Measurements from ENCODE around the gene IL18. TPM values are rescaled to one million over a fixed set of nuclear protein-coding genes. Genes with fewer than 3 reads are reported as not detected.

IL18 gene
- total and polyA plus RNA-seq, 9 of the 15 experiments (the other 6 are each of a cell fraction or from before 2014, with no cell fraction given): 4.1 to 10.0 (median 6.1) TPM

DNA sequence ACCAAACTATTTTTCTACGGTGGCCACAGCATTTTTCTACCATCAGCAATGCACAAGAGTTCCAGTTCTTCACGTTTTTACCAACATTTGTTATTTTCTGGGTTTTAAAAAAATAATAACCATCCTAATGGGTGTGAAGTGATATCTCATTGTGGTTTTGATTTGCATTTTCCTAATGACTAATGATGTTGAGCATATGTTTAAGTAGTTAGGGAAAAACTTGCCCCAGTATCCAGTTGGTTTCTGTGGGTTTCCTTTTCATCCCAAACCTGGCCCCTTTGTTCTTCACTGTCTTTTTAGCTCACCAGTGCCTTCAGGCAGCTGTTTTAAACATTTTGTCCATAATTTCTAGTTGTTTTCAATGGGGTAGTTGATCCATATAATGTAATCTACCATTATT, 47.6 kb upstream of the IL18 start (continued):
- TF ChIP-seq, protein P1, sequence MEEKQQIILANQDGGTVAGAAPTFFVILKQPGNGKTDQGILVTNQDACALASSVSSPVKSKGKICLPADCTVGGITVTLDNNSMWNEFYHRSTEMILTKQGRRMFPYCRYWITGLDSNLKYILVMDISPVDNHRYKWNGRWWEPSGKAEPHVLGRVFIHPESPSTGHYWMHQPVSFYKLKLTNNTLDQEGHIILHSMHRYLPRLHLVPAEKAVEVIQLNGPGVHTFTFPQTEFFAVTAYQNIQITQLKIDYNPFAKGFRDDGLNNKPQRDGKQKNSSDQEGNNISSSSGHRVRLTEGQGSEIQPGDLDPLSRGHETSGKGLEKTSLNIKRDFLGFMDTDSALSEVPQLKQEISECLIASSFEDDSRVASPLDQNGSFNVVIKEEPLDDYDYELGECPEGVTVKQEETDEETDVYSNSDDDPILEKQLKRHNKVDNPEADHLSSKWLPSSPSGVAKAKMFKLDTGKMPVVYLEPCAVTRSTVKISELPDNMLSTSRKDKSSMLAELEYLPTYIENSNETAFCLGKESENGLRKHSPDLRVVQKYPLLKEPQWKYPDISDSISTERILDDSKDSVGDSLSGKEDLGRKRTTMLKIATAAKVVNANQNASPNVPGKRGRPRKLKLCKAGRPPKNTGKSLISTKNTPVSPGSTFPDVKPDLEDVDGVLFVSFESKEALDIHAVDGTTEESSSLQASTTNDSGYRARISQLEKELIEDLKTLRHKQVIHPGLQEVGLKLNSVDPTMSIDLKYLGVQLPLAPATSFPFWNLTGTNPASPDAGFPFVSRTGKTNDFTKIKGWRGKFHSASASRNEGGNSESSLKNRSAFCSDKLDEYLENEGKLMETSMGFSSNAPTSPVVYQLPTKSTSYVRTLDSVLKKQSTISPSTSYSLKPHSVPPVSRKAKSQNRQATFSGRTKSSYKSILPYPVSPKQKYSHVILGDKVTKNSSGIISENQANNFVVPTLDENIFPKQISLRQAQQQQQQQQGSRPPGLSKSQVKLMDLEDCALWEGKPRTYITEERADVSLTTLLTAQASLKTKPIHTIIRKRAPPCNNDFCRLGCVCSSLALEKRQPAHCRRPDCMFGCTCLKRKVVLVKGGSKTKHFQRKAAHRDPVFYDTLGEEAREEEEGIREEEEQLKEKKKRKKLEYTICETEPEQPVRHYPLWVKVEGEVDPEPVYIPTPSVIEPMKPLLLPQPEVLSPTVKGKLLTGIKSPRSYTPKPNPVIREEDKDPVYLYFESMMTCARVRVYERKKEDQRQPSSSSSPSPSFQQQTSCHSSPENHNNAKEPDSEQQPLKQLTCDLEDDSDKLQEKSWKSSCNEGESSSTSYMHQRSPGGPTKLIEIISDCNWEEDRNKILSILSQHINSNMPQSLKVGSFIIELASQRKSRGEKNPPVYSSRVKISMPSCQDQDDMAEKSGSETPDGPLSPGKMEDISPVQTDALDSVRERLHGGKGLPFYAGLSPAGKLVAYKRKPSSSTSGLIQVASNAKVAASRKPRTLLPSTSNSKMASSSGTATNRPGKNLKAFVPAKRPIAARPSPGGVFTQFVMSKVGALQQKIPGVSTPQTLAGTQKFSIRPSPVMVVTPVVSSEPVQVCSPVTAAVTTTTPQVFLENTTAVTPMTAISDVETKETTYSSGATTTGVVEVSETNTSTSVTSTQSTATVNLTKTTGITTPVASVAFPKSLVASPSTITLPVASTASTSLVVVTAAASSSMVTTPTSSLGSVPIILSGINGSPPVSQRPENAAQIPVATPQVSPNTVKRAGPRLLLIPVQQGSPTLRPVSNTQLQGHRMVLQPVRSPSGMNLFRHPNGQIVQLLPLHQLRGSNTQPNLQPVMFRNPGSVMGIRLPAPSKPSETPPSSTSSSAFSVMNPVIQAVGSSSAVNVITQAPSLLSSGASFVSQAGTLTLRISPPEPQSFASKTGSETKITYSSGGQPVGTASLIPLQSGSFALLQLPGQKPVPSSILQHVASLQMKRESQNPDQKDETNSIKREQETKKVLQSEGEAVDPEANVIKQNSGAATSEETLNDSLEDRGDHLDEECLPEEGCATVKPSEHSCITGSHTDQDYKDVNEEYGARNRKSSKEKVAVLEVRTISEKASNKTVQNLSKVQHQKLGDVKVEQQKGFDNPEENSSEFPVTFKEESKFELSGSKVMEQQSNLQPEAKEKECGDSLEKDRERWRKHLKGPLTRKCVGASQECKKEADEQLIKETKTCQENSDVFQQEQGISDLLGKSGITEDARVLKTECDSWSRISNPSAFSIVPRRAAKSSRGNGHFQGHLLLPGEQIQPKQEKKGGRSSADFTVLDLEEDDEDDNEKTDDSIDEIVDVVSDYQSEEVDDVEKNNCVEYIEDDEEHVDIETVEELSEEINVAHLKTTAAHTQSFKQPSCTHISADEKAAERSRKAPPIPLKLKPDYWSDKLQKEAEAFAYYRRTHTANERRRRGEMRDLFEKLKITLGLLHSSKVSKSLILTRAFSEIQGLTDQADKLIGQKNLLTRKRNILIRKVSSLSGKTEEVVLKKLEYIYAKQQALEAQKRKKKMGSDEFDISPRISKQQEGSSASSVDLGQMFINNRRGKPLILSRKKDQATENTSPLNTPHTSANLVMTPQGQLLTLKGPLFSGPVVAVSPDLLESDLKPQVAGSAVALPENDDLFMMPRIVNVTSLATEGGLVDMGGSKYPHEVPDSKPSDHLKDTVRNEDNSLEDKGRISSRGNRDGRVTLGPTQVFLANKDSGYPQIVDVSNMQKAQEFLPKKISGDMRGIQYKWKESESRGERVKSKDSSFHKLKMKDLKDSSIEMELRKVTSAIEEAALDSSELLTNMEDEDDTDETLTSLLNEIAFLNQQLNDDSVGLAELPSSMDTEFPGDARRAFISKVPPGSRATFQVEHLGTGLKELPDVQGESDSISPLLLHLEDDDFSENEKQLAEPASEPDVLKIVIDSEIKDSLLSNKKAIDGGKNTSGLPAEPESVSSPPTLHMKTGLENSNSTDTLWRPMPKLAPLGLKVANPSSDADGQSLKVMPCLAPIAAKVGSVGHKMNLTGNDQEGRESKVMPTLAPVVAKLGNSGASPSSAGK (IDR thresholded peaks at IDR 0.05): no peak
- TF ChIP-seq NUFIP1 (IDR thresholded peaks at IDR 0.05; ENCODE audit: partially characterized antibody) (no peak), SIX5 (IDR thresholded peaks at IDR 0.05; ENCODE audit: borderline replicate concordance in 1 of 2, insufficient read depth in 1 of 2, low read depth in 1 of 2, low read length in 2 of 2) (no peak), NR0B1 (IDR thresholded peaks at IDR 0.05; ENCODE audit: partially characterized antibody) (no peak)
- TF ChIP-seq, protein P2, sequence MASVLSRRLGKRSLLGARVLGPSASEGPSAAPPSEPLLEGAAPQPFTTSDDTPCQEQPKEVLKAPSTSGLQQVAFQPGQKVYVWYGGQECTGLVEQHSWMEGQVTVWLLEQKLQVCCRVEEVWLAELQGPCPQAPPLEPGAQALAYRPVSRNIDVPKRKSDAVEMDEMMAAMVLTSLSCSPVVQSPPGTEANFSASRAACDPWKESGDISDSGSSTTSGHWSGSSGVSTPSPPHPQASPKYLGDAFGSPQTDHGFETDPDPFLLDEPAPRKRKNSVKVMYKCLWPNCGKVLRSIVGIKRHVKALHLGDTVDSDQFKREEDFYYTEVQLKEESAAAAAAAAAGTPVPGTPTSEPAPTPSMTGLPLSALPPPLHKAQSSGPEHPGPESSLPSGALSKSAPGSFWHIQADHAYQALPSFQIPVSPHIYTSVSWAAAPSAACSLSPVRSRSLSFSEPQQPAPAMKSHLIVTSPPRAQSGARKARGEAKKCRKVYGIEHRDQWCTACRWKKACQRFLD (CRISPR knock-in tag; IDR thresholded peaks at IDR 0.05): no peak
